Measurements from ENCODE around the gene F2.
A peak's percentile ranks its signal among the peaks of the same experiment; 100 is the strongest.

The F2 gene

GRCh38 chr11:46677169-46677568 is 41.8 kb upstream of the F2 start:
- no peaks in the 10 kb centered on the region for H4K20me1 ChIP-seq (ENCODE audit: control insufficient read depth, insufficient read depth, low read depth, low read length)
- H3K4me3 ChIP-seq (ENCODE audit: low read length): no peak overlapping the region
- H3K4me1 ChIP-seq (ENCODE audit: control insufficient read depth, low read length): peaks cover 34% of the 10 kb centered on the region
- H3K79me2 ChIP-seq (ENCODE audit: control insufficient read depth, low read length): no peaks in the 10 kb centered on the region
- peaks cover 53% of the 10 kb centered on the region for H3K36me3 ChIP-seq (ENCODE audit: control insufficient read depth, low read length)
- no peak overlapping the region for H3K27ac ChIP-seq (ENCODE audit: low read depth, low read length)
- TF ChIP-seq CTCF (IDR thresholded peaks at IDR 0.05; ENCODE audit: low read depth, low read length, poor library complexity, severe bottlenecking) (no peak), EZH2phosphoT487 (IDR thresholded peaks at IDR 0.05; ENCODE audit: borderline replicate concordance, low read length) (no peak)
- peak overlapping the region; percentile 21; the same call in 1 of the 2 replicates for H3K4me2 ChIP-seq (ENCODE audit: low read length)
- no peaks in the 10 kb centered on the region for H3K9me2 ChIP-seq (replicated peaks; ENCODE audit: control insufficient read depth, low read length)
- no peaks in the 10 kb centered on the region for H3K27me3 ChIP-seq (ENCODE audit: control insufficient read depth, low read length)
- no peaks in the 10 kb centered on the region for H3F3A ChIP-seq (ENCODE audit: control insufficient read depth, insufficient read depth)
- no peaks in the 10 kb centered on the region for H3K9me3 ChIP-seq (ENCODE audit: control insufficient read depth, insufficient read depth, low read length)

- Histone ChIP-seq H3K27ac (ENCODE audit: low read depth, low read length) (no peak overlapping the region), H3K4me2 (ENCODE audit: low read length) (no peak overlapping the region), H3K9me2 (replicated peaks; ENCODE audit: control insufficient read depth, low read length) (no peaks in the 10 kb centered on the region), H3K36me3 (ENCODE audit: control insufficient read depth, low read length) (peaks cover 45% of the 10 kb centered on the region), H3K4me3 (ENCODE audit: low read length) (no peak overlapping the region), H3K4me1 (ENCODE audit: control insufficient read depth, low read length) (peaks cover 34% of the 10 kb centered on the region), H3K27me3 (ENCODE audit: control insufficient read depth, low read length) (no peaks in the 10 kb centered on the region), H3K9me3 (ENCODE audit: control insufficient read depth, insufficient read depth, low read length) (no peaks in the 10 kb centered on the region), H3K79me2 (ENCODE audit: control insufficient read depth, low read length) (no peaks in the 10 kb centered on the region), H3F3A (ENCODE audit: control insufficient read depth, insufficient read depth) (no peaks in the 10 kb centered on the region), H4K20me1 (ENCODE audit: control insufficient read depth, insufficient read depth, low read depth, low read length) (no peaks in the 10 kb centered on the region)
- no peak for TF ChIP-seq EZH2phosphoT487 (IDR thresholded peaks at IDR 0.05; ENCODE audit: borderline replicate concordance, low read length)
- TF ChIP-seq CTCF (IDR thresholded peaks at IDR 0.05; ENCODE audit: low read depth, low read length, poor library complexity, severe bottlenecking): no peak
These were observed 40.8 kb upstream of the F2 start for GRCh38 chr11:46677991-46678740.

GRCh38 chr11:46678741-46679130 is 40.3 kb upstream of the F2 start:
- Histone ChIP-seq H3K79me2 (ENCODE audit: control insufficient read depth, low read length) (no peaks in the 10 kb centered on the region), H3K4me3 (ENCODE audit: low read length) (no peak overlapping the region), H3K4me1 (ENCODE audit: control insufficient read depth, low read length) (peaks cover 32% of the 10 kb centered on the region), H3K4me2 (ENCODE audit: low read length) (no peak overlapping the region), H3K36me3 (ENCODE audit: control insufficient read depth, low read length) (peaks cover 39% of the 10 kb centered on the region), H3K27me3 (ENCODE audit: control insufficient read depth, low read length) (no peaks in the 10 kb centered on the region), H3F3A (ENCODE audit: control insufficient read depth, insufficient read depth) (no peaks in the 10 kb centered on the region), H3K27ac (ENCODE audit: low read depth, low read length) (no peak overlapping the region), H4K20me1 (ENCODE audit: control insufficient read depth, insufficient read depth, low read depth, low read length) (no peaks in the 10 kb centered on the region), H3K9me2 (replicated peaks; ENCODE audit: control insufficient read depth, low read length) (no peaks in the 10 kb centered on the region), H3K9me3 (ENCODE audit: control insufficient read depth, insufficient read depth, low read length) (no peaks in the 10 kb centered on the region)
- TF ChIP-seq CTCF (IDR thresholded peaks at IDR 0.05; ENCODE audit: low read depth, low read length, poor library complexity, severe bottlenecking) (no peak), EZH2phosphoT487 (IDR thresholded peaks at IDR 0.05; ENCODE audit: borderline replicate concordance, low read length) (no peak)
